Activated CD4-positive, alpha-beta T cell treated with anti-CD3 and anti-CD28 coated beads for 48 hours (primary cell): ENCODE measurements around the gene PSMD12.

Experiments
- DNase-seq: peaks from one replicate; pipeline ENCODE4 v3.0.0-alpha.2; 2020

The PSMD12 gene

GRCh38 chr17:67297454-67297960, 68.9 kb downstream of the PSMD12 start:
- DNase-seq = no peak

- DNase-seq = no peak
These were observed 71.8 kb downstream of the PSMD12 start for GRCh38 chr17:67294451-67295199.

- peak; percentile 79 for DNase-seq
These were observed 72.8 kb downstream of the PSMD12 start for GRCh38 chr17:67293251-67294203.

- no peak for DNase-seq
These were observed 75.6 kb downstream of the PSMD12 start for GRCh38 chr17:67290711-67291291.

GRCh38 chr17:67290244-67290643, 76.1 kb downstream of the PSMD12 start:
- DNase-seq = no peak

- DNase-seq = no peak
These were observed 77.0 kb downstream of the PSMD12 start for GRCh38 chr17:67289181-67289876.
